GM18526 (cell line): Measurements from ENCODE around the gene ST3GAL6.

Experiments used
- POLR2A ChIP-seq: IDR thresholded peaks from 3 replicates; pipeline ENCODE4 v1.6.1; 2011; ENCODE audit not compliant: insufficient read length; ENCODE audit errors: extremely low read depth

ST3GAL6 gene

GRCh38 chr3:98829246-98829832 lies 66.2 kb downstream of the ST3GAL6 start:
- TF ChIP-seq POLR2A, result no peak

GRCh38 chr3:98839846-98840245 lies 76.7 kb downstream of the ST3GAL6 start:
- no peak for TF ChIP-seq POLR2A

DNA sequence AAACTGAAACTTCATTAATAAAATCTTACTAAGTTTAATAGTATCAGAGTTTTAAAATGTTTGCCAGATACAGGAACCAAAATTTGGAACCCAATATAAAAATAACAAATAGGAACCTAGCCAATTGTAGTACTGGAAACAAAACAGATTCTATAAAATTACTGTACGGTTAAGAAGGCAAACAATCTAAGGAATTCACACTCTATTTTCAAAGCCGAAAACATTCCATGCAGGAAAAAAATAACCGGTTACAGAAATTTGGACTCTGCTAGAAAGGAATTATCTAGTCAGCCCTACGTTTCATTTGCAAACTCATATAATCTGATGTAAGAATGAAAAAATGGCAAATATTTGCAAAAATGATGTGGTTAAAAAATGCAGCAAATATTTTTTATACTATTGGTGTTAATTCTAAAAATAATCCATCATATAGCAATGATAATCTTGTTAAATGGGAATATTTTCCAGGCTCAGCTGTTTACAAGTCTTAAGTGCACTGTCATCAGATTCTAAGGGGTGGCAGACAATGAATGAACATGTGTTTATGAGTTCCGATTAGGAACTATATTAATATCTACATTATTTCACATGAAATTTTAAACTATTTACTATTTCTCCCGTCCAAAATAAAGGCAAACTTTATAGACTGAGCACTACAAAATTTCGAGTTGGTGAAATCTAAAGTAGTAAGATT lies 80.3 kb downstream of the ST3GAL6 start:
- TF ChIP-seq POLR2A, result no peak
